Neutrophil (primary cell): ENCODE data around the gene NCOA3.

ENCODE experiments used
- H3K27ac ChIP-seq: fragments of 200-600 bp; sonication (generic); 2 replicates; pipeline ENCODE4 v1.5.1; 2016; ENCODE audit warnings: mild to moderate bottlenecking, moderate library complexity
- H3K27me3 ChIP-seq: fragments of 200-600 bp; sonication (generic); 2 replicates; pipeline ENCODE4 v1.6.0; 2016; ENCODE audit warnings: mild to moderate bottlenecking
- H3K36me3 ChIP-seq: fragments of 200-600 bp; sonication (generic); 2 replicates; pipeline ENCODE4 v1.5.1; 2017
- H3K4me1 ChIP-seq, 2 experiments: fragments of 200-600 bp in 1 of 2; sonication (generic) in 1 of 2; 1 replicate in 1 of 2; 2 replicates in 1 of 2; pipeline versions ENCODE4 v1.5.1 to v1.6.1; 2013 to 2016; ENCODE audit warnings: low read depth in 1 of 2, low read length in 1 of 2, mild to moderate bottlenecking in 1 of 2, moderate library complexity in 1 of 2; ENCODE audit not compliant: control insufficient read depth in 1 of 2, insufficient read depth in 1 of 2
- H3K4me3 ChIP-seq, 2 experiments: fragments of 200-600 bp in 1 of 2; sonication (generic) in 1 of 2; 1 replicate in 1 of 2; 2 replicates in 1 of 2; pipeline ENCODE4 v1.5.1; 2013 to 2016; ENCODE audit warnings: low read depth in 1 of 2, low read length in 1 of 2, mild to moderate bottlenecking in 1 of 2, moderate library complexity in 1 of 2
- H3K9me3 ChIP-seq: fragments of 200-600 bp; sonication (generic); 2 replicates; pipeline ENCODE4 v1.5.1; 2016
- TF ChIP-seq, protein P1 (sequence below): fragments of 200-600 bp; sonication (generic); IDR thresholded peaks from 2 replicates; pipeline ENCODE4 v1.5.1; 2016; ENCODE audit warnings: antibody characterized with exemption

Gene NCOA3

DNA sequence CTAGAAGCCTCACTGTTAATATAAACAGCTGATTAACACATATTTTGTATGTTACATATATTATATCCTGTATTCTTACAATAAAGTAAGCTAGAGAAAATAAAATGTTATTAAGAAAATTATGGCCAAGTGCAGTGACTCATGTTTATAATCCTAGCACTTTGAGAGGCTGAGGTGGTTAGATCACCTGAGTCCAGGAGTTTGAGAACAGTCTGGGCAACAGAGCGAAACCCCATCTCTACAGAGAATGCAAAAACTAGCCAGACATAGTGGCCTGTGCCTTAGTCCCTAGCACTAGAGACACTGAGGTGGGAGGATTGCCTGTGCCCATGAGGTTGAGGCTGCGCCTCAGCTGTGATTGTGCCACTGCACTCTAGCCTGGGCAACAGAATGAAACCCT is 81.9 kb downstream of the NCOA3 start:
- H3K36me3 ChIP-seq = peaks cover 17% of the 10 kb centered on the region
- H3K27ac ChIP-seq = no peak overlapping the region
- no peaks in the 10 kb centered on the region for H3K4me1 ChIP-seq
- no peak overlapping the region for H3K4me3 ChIP-seq
- TF ChIP-seq, protein P1, sequence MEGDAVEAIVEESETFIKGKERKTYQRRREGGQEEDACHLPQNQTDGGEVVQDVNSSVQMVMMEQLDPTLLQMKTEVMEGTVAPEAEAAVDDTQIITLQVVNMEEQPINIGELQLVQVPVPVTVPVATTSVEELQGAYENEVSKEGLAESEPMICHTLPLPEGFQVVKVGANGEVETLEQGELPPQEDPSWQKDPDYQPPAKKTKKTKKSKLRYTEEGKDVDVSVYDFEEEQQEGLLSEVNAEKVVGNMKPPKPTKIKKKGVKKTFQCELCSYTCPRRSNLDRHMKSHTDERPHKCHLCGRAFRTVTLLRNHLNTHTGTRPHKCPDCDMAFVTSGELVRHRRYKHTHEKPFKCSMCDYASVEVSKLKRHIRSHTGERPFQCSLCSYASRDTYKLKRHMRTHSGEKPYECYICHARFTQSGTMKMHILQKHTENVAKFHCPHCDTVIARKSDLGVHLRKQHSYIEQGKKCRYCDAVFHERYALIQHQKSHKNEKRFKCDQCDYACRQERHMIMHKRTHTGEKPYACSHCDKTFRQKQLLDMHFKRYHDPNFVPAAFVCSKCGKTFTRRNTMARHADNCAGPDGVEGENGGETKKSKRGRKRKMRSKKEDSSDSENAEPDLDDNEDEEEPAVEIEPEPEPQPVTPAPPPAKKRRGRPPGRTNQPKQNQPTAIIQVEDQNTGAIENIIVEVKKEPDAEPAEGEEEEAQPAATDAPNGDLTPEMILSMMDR = no peak
- no peaks in the 10 kb centered on the region for H3K27me3 ChIP-seq
- H3K9me3 ChIP-seq = no peaks in the 10 kb centered on the region

DNA sequence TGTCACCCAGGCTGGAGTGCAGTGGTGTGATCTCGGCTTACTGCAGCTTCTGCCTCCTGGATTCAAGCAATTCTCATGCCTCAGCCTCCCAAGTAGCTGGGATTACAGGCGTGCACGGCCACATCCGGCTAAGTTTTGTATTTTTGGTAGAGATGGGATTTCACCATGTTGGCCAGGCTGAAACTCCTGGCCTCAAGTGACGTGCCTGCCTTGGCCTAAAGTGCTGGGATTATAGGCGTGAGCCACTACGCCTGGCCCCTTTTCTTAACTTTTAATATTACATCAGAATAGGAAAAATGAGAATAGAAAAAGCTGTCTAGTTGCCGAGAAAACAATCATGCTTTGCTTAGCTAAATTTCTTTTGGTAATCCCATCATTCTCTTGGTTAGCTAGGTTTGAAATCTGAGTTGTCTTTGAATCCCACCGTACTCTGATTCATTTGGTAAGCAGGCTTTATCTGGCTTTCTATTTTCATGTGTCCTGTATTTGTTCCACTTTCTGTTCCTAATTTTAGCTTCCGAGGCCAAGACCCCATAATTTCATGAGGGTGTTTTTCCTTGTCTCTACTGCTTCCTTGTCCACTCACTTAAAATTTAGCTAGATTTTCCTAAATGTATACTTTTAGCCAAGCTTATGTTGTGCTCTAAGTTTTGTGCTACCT is 83.5 kb downstream of the NCOA3 start:
- peaks cover 17% of the 10 kb centered on the region for H3K36me3 ChIP-seq
- no peaks in the 10 kb centered on the region for H3K9me3 ChIP-seq
- TF ChIP-seq, protein P1 = no peak
- no peak overlapping the region for H3K4me3 ChIP-seq
- H3K4me1 ChIP-seq = no peaks in the 10 kb centered on the region
- no peaks in the 10 kb centered on the region for H3K27me3 ChIP-seq
- no peak overlapping the region for H3K27ac ChIP-seq

DNA sequence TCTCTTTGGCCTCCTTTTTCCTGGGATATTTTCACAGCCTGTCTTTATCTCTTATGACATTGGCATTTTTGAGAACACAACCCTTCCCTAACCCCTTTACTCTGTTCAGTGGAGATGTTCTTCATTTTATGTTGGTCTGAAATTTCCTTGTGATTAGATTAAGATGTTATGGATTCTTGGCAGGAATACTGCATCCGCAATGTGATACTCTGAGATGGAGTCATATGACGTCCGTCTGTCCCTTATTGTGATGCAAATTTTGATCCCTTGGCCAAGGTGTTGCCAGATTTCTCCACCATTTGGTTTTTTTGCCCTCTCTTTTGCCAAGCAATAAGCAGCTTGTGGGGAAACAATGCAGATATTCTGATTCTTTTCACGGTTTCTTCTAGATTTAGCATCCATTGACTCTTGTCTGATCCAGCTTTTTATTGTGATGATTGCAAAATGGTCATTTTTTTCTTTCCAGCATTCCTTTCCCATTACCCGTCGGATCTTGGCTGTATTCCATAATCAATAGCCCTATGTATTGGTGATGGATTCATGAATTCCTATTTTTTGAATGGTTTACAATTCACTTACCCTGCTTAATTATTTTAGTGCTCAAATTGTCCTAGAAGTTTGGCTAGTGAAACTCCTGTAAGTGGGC is 85.1 kb downstream of the NCOA3 start:
- H3K9me3 ChIP-seq = no peaks in the 10 kb centered on the region
- H3K4me1 ChIP-seq = no peaks in the 10 kb centered on the region
- no peak overlapping the region for H3K27ac ChIP-seq
- H3K36me3 ChIP-seq = peaks cover 17% of the 10 kb centered on the region
- no peak overlapping the region for H3K4me3 ChIP-seq
- no peaks in the 10 kb centered on the region for H3K27me3 ChIP-seq
- TF ChIP-seq, protein P1 = no peak

DNA sequence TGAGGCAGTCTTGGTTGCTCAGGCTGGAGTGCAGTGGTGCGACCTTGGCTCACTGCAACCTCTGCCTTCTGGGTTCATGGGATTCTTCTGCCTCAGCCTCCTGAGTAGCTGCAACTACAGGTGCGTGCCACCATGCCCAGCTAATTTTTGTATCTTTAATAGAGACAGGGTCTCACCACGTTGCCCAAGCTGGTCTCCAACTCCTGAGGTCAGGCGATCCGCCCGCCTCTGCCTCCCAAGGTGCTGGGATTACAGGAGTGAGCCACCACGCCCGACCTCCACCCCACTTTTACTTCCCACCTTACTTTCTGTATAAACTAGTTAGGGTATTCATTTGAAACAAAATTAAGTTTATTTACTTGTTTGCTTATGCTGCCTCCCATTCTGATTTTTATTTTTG is 86.5 kb downstream of the NCOA3 start:
- Histone ChIP-seq H3K27me3 (no peaks in the 10 kb centered on the region), H3K27ac (no peak overlapping the region), H3K4me3 (no peak overlapping the region), H3K9me3 (no peaks in the 10 kb centered on the region), H3K4me1 (no peaks in the 10 kb centered on the region), H3K36me3 (peaks cover 17% of the 10 kb centered on the region)
- TF ChIP-seq, protein P1 = no peak

DNA sequence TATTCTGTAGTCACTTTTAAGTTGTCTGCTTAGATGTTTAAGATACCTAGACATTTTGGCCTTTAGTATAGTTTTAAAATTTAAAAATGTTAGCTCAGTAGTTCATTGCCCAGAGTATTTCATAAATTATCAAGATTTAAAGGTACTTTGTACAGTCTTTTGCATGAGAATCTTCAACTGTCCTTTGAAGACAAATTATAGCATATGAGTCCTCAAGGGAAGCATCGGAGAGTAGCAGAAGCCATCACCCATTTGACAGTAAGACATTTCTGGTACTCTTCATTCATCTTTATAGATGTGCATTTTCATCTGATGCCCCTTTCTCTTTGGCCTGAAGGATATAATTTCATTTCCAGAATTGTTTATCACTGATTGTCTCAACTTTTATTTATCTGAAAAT is 89.5 kb downstream of the NCOA3 start:
- Histone ChIP-seq H3K9me3 (no peaks in the 10 kb centered on the region), H3K27me3 (no peaks in the 10 kb centered on the region), H3K4me1 (no peaks in the 10 kb centered on the region), H3K36me3 (no peaks in the 10 kb centered on the region), H3K4me3 (no peak overlapping the region), H3K27ac (no peak overlapping the region)
- TF ChIP-seq, protein P1 = no peak
